WI38 (cell line): ENCODE results near the gene SYDE1.

Source experiments
- H3K4me3 ChIP-seq: 2 replicates; pipeline ENCODE4 v1.5.1; 2011; ENCODE audit warnings: low read depth, mild to moderate bottlenecking, control low read depth, low read length
- CTCF ChIP-seq: IDR thresholded peaks from 2 replicates; pipeline ENCODE4 v1.5.1; 2012; ENCODE audit warnings: low read depth, mild to moderate bottlenecking, control low read depth, low read length

The SYDE1 gene

GRCh38 chr19:15115762-15116615, 8.8 kb downstream of the SYDE1 start:
- no peak for TF ChIP-seq CTCF
- H3K4me3 ChIP-seq, result no peak overlapping the region

- H3K4me3 ChIP-seq, result no peak overlapping the region
Observed at GRCh38 chr19:15116856-15117255, 9.7 kb downstream of the SYDE1 start.

GRCh38 chr19:15118248-15118647, 11.0 kb downstream of the SYDE1 start:
- no peak overlapping the region for H3K4me3 ChIP-seq
- no peak for TF ChIP-seq CTCF

More at GRCh38 chr19:15116856-15117255, 9.7 kb downstream of the SYDE1 start:
- no peak for TF ChIP-seq CTCF

GRCh38 chr19:15118789-15119494, 11.7 kb downstream of the SYDE1 start:
- TF ChIP-seq CTCF, result no peak
- no peak overlapping the region for H3K4me3 ChIP-seq

GRCh38 chr19:15120135-15121026, 13.2 kb downstream of the SYDE1 start:
- H3K4me3 ChIP-seq, result no peak overlapping the region
- TF ChIP-seq CTCF, result no peak

- no peak overlapping the region for H3K4me3 ChIP-seq
- no peak for TF ChIP-seq CTCF
Observed at GRCh38 chr19:15122331-15123030, 15.3 kb downstream of the SYDE1 start.
